Activated T-cell treated with anti-CD3 and anti-CD28 coated beads, Interleukin-2, amount 50 U/mL, for 4 hours (primary cell): ENCODE measurements around the gene SPTLC1. TPM values are rescaled to one million over a fixed set of nuclear protein-coding genes. Genes with fewer than 3 reads are reported as not detected.
"Not testable (repeated sequence)": the region's sequence is repeated elsewhere in the genome, so short reads cannot be mapped to it uniquely, and the experiment has no call there.

Experiments used
- ATAC-seq, 2 donors: fragments of 200-7000 bp; cut with Tn5 transposase; one replicate each; pipeline ENCODE4 v1.10.0; 2021
- DNase-seq: peaks from one replicate; pipeline ENCODE4 v3.0.0-alpha.2; 2020
- H3K27me3 Mint-ChIP-seq: one replicate; pipeline ENCODE4 v1.8.0; 2021; ENCODE audit warnings: low read depth, mixed read lengths
- H3K36me3 Mint-ChIP-seq: one replicate; pipeline ENCODE4 v1.8.0; 2022; ENCODE audit warnings: mixed read lengths; ENCODE audit not compliant: insufficient read depth
- H3K4me1 Mint-ChIP-seq: one replicate; pipeline ENCODE4 v1.8.0; 2021; ENCODE audit warnings: low read depth, mixed read lengths
- H3K4me3 Mint-ChIP-seq: one replicate; pipeline ENCODE4 v1.8.0; 2021; ENCODE audit warnings: mild to moderate bottlenecking, moderate library complexity, mixed read lengths
- H3K9me3 Mint-ChIP-seq: one replicate; pipeline ENCODE4 v1.8.0; 2021; ENCODE audit warnings: mixed read lengths
- total RNA-seq, 3 donors: library from RNA; stranded (reverse); gene quantifications; one replicate each; pipeline ENCODE4 v1.2.1, GENCODE V29; 2021

The SPTLC1 gene
- total RNA-seq, 3 donors from 2014 or later, result 50.5 to 63.1 (median 54.3) TPM

DNA sequence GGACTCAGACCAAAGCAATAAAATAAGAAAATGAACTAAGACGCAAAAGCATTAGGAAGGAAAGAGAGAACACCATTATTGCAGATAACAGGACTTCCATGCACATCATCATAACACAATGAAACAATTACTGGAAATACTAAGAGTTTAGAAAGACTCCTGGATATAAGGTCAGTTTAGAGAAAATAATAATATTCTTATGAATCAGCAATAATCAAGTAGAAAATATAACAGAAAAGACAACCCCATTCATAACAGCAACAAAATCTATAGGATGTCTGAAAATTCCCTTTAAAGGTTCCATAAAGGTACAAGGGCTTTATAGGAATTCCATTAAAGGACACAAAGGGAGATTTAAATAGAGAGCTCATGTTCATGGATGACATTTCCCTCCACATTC, 73.0 kb downstream of the SPTLC1 start:
- Mint-ChIP-seq H3K4me1 (no peaks in the 10 kb centered on the region), H3K27me3 (no peaks in the 10 kb centered on the region), H3K36me3 (peaks cover 73% of the 10 kb centered on the region), H3K4me3 (no peak overlapping the region), H3K9me3 (peaks cover 35% of the 10 kb centered on the region)
- ATAC-seq (no peak), DNase-seq (no peak)

GRCh38 chr9:92036756-92037155, 78.5 kb downstream of the SPTLC1 start:
- DNase-seq (no peak), ATAC-seq (no peak)
- Mint-ChIP-seq H3K4me1 (no peaks in the 10 kb centered on the region), H3K36me3 (peaks cover 52% of the 10 kb centered on the region), H3K9me3 (peaks cover 2% of the 10 kb centered on the region), H3K27me3 (no peaks in the 10 kb centered on the region), H3K4me3 (no peak overlapping the region)

DNA sequence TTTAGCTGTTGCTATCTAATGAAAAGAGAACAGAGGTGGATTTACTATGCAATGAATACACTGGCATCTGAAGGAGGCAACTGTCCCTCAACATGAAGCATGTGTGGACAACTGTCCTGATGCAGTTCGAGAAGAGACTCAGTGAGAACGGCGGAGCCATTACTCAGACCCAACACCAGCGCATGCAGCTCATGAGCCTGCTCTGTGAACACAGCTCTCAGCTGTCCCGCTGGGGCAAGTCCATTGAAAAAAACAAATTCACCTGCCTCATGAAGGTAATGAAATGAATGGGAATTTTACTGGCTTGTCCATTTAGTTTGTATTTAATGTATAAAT, 78.8 kb downstream of the SPTLC1 start:
- no peaks in the 10 kb centered on the region for H3K27me3 Mint-ChIP-seq
- no peak for ATAC-seq
- H3K4me3 Mint-ChIP-seq, result no peak overlapping the region
- H3K9me3 Mint-ChIP-seq, result no peaks in the 10 kb centered on the region
- DNase-seq, result no peak
- H3K36me3 Mint-ChIP-seq, result peaks cover 50% of the 10 kb centered on the region
- no peaks in the 10 kb centered on the region for H3K4me1 Mint-ChIP-seq

DNA sequence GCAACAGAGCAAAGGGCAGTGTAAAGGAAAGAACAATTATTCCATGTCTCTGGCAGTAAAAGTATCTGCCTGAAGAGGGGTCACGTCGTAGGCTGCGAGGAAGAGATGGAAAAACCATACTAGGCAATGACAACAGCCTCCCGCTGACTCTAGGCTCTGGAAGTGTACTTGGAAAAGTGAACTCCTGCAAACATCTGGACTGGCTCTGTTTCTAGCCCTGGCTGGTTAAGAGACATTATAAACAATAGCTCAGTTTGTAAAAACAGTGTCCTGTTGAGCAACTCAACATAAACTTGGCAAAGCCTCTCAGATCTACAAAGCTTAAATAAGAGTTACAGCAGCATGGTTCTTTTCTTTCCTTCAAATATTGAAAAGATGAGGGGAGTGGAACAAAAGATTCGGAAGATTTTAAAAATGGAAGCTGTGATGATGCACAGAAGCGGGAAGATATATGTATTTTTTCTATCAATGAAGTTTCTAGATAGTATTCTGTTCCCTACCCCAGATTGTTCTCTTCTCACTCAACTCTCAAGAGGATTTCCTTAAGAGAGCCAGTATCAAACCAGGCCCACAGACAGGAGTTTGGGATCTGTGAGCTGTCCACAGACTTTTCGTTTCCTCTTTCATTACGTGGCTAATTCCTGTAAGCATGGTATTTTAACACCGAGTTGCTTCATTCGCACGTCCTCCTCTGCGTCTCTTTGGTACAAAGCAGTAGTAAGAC, 79.4 kb downstream of the SPTLC1 start:
- Mint-ChIP-seq H3K4me1 (no peaks in the 10 kb centered on the region), H3K9me3 (no peaks in the 10 kb centered on the region), H3K36me3 (peaks cover 50% of the 10 kb centered on the region), H3K4me3 (no peak overlapping the region), H3K27me3 (no peaks in the 10 kb centered on the region)
- DNase-seq (no peak), ATAC-seq (no peak)

- Mint-ChIP-seq H3K4me1 (no peaks in the 10 kb centered on the region), H3K4me3 (no peak overlapping the region), H3K27me3 (no peaks in the 10 kb centered on the region), H3K9me3 (no peaks in the 10 kb centered on the region), H3K36me3 (peaks cover 53% of the 10 kb centered on the region)
- ATAC-seq, result no peak
- no peak for DNase-seq
Measured at GRCh38 chr9:92035146-92035545, 80.1 kb downstream of the SPTLC1 start.

DNA sequence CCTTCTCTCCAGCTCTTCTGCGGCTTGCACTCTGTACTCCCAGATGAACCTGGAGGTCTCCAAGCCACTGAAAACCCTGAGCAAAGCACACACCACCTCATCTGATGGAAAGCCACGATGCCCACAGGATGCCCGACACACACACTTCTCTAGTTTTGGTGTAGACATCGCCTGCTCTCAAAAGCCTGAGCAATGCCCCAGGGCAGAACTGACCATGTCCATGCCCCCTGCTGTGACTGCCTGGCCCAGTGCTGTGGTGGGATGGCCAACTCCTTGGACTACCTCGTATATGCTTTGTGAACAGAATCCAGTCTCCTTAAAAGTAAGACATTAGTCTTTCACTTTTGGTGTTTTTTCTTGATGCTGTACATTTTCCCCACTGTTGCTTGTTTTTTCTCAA, 81.2 kb downstream of the SPTLC1 start:
- peaks cover 56% of the 10 kb centered on the region for H3K36me3 Mint-ChIP-seq
- H3K4me1 Mint-ChIP-seq, result no peaks in the 10 kb centered on the region

DNA sequence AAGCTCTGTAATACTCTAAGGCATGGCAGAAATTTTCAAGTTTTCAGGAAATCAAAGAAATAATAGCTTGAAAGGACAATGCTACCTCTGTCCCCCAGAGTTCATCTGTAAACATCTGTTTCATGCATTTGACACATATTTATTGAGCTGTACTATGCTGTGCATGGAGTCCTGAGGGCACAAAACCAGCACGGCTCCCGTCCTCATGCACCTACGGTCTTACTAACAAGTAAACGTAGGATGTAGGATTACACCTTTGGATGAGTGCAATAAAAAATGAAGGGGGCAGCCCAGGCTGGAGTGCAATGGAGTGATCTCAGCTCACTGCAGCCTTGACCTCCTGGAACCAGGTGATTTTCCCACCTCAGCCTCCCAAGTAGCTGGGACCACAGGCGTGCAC, 81.9 kb downstream of the SPTLC1 start:
- Mint-ChIP-seq H3K4me3 (no peak overlapping the region), H3K27me3 (no peaks in the 10 kb centered on the region), H3K4me1 (no peaks in the 10 kb centered on the region), H3K9me3 (no peaks in the 10 kb centered on the region), H3K36me3 (peaks cover 51% of the 10 kb centered on the region)
- no peak for ATAC-seq
- no peak for DNase-seq

More for the DNA sequence above, 81.2 kb downstream of the SPTLC1 start:
- ATAC-seq, result no peak
- no peaks in the 10 kb centered on the region for H3K27me3 Mint-ChIP-seq
- no peaks in the 10 kb centered on the region for H3K9me3 Mint-ChIP-seq
- no peak overlapping the region for H3K4me3 Mint-ChIP-seq
- DNase-seq, result no peak

DNA sequence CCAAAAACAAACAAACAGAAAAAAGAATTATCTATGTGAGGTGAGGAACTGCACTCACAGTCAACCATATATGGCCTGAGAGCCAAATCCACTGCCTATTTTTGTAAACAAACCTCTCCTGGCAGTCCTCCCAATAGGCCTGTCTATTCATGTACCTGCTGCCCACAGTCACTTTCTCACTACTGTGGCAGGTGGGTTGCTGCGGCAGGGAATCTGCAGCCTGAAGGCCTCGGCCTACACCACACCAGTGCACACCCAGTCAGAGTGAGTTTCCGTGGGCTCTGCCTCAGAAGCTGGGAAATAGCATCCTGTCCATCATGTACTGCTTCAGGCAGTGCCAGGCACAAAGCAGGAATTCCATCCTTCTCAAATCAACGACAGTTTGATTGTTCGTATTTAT, 82.3 kb downstream of the SPTLC1 start:
- Mint-ChIP-seq H3K4me3 (no peak overlapping the region), H3K36me3 (peaks cover 47% of the 10 kb centered on the region), H3K9me3 (no peaks in the 10 kb centered on the region), H3K4me1 (no peaks in the 10 kb centered on the region), H3K27me3 (no peaks in the 10 kb centered on the region)
- ATAC-seq (no peak), DNase-seq (no peak)

DNA sequence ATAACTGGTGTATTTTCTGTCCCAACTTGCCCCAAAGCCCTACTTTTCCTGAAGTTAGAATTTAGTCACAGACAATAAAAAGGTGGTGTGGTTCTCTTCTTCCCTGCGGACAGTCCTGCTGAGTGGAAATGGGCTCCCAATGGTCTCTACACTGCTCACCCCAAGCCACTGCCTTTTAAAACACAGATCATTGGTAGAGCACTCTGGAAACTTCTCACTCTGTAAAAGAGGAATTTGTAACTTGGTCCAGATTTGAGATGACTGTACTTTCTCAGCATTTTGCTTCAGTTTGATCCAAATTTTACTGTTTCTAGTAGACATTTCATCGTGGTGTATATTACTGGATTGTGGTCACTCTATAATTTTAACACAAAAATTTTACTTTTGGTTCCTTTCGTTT, 84.8 kb downstream of the SPTLC1 start:
- Mint-ChIP-seq H3K9me3 (no peaks in the 10 kb centered on the region), H3K27me3 (no peaks in the 10 kb centered on the region), H3K4me1 (no peaks in the 10 kb centered on the region), H3K4me3 (no peak overlapping the region), H3K36me3 (peaks cover 35% of the 10 kb centered on the region)
- ATAC-seq, result no peak
- no peak for DNase-seq

DNA sequence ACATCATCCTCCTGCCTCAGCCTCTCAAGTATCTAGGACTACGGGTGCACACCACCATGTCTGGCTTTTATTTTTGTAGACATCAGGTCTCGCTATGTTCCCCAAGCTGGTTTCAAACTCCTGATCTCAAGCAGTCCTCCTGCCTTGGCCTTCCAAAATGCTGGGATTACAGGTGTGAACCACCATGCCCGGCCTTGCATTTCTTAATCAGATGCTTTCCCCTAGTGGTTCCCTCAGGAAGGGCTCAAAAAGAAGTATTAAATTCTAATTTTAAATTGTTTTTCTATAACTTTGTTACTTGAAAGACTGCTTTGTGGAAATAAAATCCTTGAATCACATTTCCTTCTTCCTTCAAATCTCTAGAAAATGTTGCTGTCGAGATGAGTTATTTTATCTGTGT, 85.7 kb downstream of the SPTLC1 start:
- Mint-ChIP-seq H3K4me3 (no peak overlapping the region), H3K4me1 (no peaks in the 10 kb centered on the region), H3K36me3 (peaks cover 29% of the 10 kb centered on the region), H3K9me3 (no peaks in the 10 kb centered on the region), H3K27me3 (no peaks in the 10 kb centered on the region)
- DNase-seq, result no peak
- ATAC-seq, result no peak

- ATAC-seq (no peak), DNase-seq (no peak)
- Mint-ChIP-seq H3K9me3 (peaks cover 17% of the 10 kb centered on the region), H3K27me3 (no peaks in the 10 kb centered on the region), H3K36me3 (peaks cover 19% of the 10 kb centered on the region), H3K4me3 (no peak overlapping the region), H3K4me1 (no peaks in the 10 kb centered on the region)
Measured at GRCh38 chr9:92026206-92027002, 88.8 kb downstream of the SPTLC1 start.

DNA sequence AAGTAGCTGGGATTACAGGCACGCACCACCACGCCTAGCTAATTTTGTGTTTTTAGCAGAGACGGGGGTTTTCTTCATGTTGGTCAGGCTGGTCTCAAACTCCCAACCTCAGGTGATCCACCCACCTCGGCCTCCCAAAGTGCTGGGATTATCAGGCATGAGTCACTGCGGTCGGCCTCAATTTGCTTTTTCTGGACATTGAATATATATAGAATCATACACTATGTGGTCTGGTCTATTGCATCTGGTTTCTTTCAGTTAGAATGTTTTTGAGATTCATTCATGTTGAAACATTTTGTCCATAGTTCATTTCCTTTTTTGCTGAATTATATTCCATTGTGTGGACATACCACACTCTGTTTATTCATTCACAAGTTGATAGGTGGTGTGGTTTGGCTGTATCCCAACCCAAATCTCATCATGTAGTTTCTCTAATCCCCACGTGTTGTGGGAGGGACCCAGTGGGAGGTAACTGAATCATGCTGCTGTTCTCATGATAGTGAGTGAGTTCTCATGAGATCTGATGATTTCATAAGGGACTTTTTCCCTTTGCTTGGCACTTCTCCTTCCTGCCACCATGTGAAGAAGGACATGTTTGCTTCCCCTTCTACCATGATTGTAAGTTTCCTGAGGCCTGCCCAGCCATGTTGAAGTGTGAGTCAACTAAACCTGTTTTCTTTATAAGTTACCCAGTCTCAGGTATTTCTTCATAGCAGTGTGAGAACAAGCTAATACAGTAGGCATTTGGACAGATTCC, 93.2 kb downstream of the SPTLC1 start:
- ATAC-seq, result peak; percentile 46 to 52
- not testable (repeated sequence) for H3K4me1 Mint-ChIP-seq, H3K36me3 Mint-ChIP-seq, H3K4me3 Mint-ChIP-seq, H3K27me3 Mint-ChIP-seq, DNase-seq
- peaks cover 20% of the 10 kb centered on the region for H3K9me3 Mint-ChIP-seq

DNA sequence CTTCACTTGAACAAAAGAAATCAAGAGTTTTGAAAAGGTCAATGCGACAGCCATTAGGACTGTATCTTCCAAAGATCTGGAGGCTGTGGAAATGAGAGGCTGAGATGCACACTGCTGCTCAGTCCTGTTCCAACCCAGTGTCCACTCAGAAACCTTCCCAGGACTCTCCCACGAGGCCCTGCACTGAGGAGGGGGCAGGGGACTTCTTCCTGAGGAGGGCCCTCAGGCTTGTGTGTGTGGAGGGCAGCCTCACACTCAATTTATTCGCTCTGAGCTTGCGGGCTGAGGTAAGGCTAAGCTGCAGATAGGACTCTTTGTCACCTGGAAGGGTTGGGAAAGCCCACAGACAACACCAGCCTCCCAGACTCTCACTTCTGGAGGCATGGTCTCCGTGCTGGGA, 95.6 kb downstream of the SPTLC1 start:
- Mint-ChIP-seq H3K4me3 (no peak overlapping the region), H3K9me3 (peaks cover 23% of the 10 kb centered on the region), H3K27me3 (no peaks in the 10 kb centered on the region), H3K4me1 (no peaks in the 10 kb centered on the region), H3K36me3 (peaks cover 2% of the 10 kb centered on the region)
- ATAC-seq, result no peak
- DNase-seq, result no peak

DNA sequence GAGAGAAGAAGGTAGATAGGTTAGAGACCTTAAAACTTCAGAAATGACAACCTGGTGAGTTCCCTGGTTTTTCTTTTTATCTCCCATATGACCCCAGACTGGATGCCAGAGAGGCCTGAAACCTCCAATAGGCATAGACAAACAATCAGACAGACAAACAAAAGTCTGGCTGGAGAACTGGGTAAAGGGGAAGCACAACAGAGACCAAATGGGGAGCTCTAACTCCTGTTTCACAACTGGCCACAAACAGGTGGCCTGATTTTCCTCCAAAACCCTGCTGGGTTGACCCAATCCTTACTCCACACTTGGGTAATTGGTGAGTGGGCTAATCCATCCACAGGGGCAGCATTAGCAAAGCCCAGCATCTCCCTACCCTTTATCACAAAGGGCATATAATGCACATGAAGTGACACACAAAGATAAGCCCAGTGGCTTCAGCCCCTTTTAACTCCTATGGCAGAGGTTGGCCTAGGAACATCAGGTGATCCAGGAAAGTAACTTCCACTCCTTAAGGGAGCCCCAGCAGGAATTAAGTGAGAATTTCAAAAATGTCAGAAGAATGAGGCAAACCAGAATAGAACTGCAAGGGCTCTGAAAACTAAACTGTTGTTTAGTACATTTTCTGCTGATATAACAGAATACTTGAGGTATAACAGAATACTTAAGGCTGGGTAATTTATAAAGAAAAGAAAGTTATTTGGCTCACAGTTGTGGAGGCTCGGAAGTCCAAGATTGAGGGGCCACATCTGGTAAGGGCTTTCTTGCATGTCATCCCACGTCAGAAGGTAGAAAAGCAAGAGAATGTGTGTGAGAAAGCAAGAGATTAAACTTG, 104.3 kb downstream of the SPTLC1 start:
- Mint-ChIP-seq H3K27me3 (peaks cover 8% of the 10 kb centered on the region), H3K9me3 (peaks cover 8% of the 10 kb centered on the region), H3K4me1 (no peaks in the 10 kb centered on the region), H3K36me3 (no peaks in the 10 kb centered on the region), H3K4me3 (no peak overlapping the region)
- DNase-seq, result no peak
- no peak for ATAC-seq
